OCI-LY1 (cell line): ENCODE measurements around the gene MTMR3.

ENCODE experiments used
- H2AFZ ChIP-seq: fragments of 200-600 bp; sonication (generic), shearing (Covaris generic); 2 replicates; pipeline ENCODE4 v1.6.0; 2014; ENCODE audit warnings: antibody characterized with exemption, mild to moderate bottlenecking, low read length
- H3F3A ChIP-seq: fragments of 200-600 bp; sonication (generic), shearing (Covaris generic); 2 replicates; pipeline ENCODE4 v1.6.0; 2014; ENCODE audit warnings: mild to moderate bottlenecking, antibody characterized with exemption, low read length, moderate library complexity; ENCODE audit not compliant: insufficient read depth
- H3K27ac ChIP-seq: fragments of 200-600 bp; sonication (generic); 2 replicates; pipeline ENCODE4 v1.5.1; 2014; ENCODE audit warnings: low read length, mixed run types, mild to moderate bottlenecking, low read depth; ENCODE audit not compliant: poor library complexity, severe bottlenecking
- H3K27me3 ChIP-seq: fragments of 200-600 bp; sonication (generic); 2 replicates; pipeline ENCODE4 v1.6.0; 2014; ENCODE audit warnings: antibody characterized with exemption, mild to moderate bottlenecking, low read length, moderate library complexity; ENCODE audit not compliant: insufficient read depth
- H3K36me3 ChIP-seq: fragments of 200-600 bp; sonication (generic); 2 replicates; pipeline ENCODE4 v1.6.1; 2014; ENCODE audit warnings: mild to moderate bottlenecking, antibody characterized with exemption, low read length, moderate library complexity, mixed read lengths; ENCODE audit not compliant: insufficient read depth
- H3K4me1 ChIP-seq: fragments of 200-600 bp; sonication (generic); 2 replicates; pipeline ENCODE4 v1.5.1; 2014; ENCODE audit warnings: mild to moderate bottlenecking, low read length, moderate library complexity; ENCODE audit not compliant: insufficient read depth, severe bottlenecking
- H3K4me2 ChIP-seq: fragments of 200-600 bp; sonication (generic), shearing (Covaris generic); 2 replicates; pipeline ENCODE4 v1.6.1; 2014; ENCODE audit warnings: low read length
- H3K4me3 ChIP-seq: fragments of 200-600 bp; sonication (generic); 2 replicates; pipeline ENCODE4 v1.5.1; 2014; ENCODE audit warnings: low read length, low read depth, mild to moderate bottlenecking, mixed read lengths; ENCODE audit not compliant: poor library complexity, severe bottlenecking
- H3K79me2 ChIP-seq: fragments of 200-600 bp; shearing (Covaris generic); 2 replicates; pipeline ENCODE4 v1.6.1; 2016; ENCODE audit warnings: mixed run types, low read length, mixed read lengths; ENCODE audit not compliant: insufficient read depth
- H3K9ac ChIP-seq: fragments of 200-600 bp; sonication (generic), shearing (Covaris generic); 2 replicates; pipeline ENCODE4 v1.6.1; 2014; ENCODE audit warnings: mild to moderate bottlenecking, low read length, mixed read lengths
- H3K9me2 ChIP-seq: fragments of 200-600 bp; sonication (generic), shearing (Covaris generic); 2 replicates; pipeline ENCODE4 v1.6.1; 2014; ENCODE audit warnings: low read depth, mild to moderate bottlenecking, low read length, mixed read lengths
- H3K9me3 ChIP-seq: fragments of 200-600 bp; shearing (Covaris generic); 2 replicates; pipeline ENCODE4 v1.6.1; 2014; ENCODE audit warnings: low read length, mixed read lengths
- H4K20me1 ChIP-seq: fragments of 200-600 bp; sonication (generic), shearing (Covaris generic); 2 replicates; pipeline ENCODE4 v1.6.0; 2016; ENCODE audit warnings: mild to moderate bottlenecking, low read length; ENCODE audit not compliant: insufficient read depth
- CTCF ChIP-seq: fragments of 200-600 bp; sonication (generic), shearing (Covaris generic); IDR thresholded peaks from 2 replicates; pipeline ENCODE4 v1.5.1; 2017; ENCODE audit warnings: mild to moderate bottlenecking, antibody characterized with exemption, low read length, moderate library complexity, mixed read lengths
- EZH2 ChIP-seq: fragments of 200-600 bp; sonication (generic), shearing (Covaris generic); IDR thresholded peaks from 2 replicates; pipeline ENCODE4 v1.8.0; 2017; ENCODE audit warnings: borderline replicate concordance, mixed run types, mild to moderate bottlenecking, antibody characterized with exemption, low read length, moderate library complexity, mixed read lengths

MTMR3 gene

GRCh38 chr22:30007361-30007760, 124.4 kb downstream of the MTMR3 start:
- Histone ChIP-seq H3K9ac (no peak overlapping the region), H4K20me1 (no peaks in the 10 kb centered on the region), H3K9me3 (no peaks in the 10 kb centered on the region), H3K9me2 (no peaks in the 10 kb centered on the region), H3F3A (no peaks in the 10 kb centered on the region), H3K4me3 (no peak overlapping the region), H3K4me1 (no peaks in the 10 kb centered on the region), H3K27me3 (no peaks in the 10 kb centered on the region), H3K36me3 (no peaks in the 10 kb centered on the region; the same call in 1 of the 2 replicates), H2AFZ (no peak overlapping the region), H3K27ac (no peak overlapping the region), H3K4me2 (no peak overlapping the region), H3K79me2 (no peaks in the 10 kb centered on the region)
- TF ChIP-seq CTCF (no peak), EZH2 (no peak)

GRCh38 chr22:30008401-30008800, 125.4 kb downstream of the MTMR3 start:
- H3K36me3 ChIP-seq: peaks cover 4% of the 10 kb centered on the region; the same call in 1 of the 2 replicates
- H3K4me2 ChIP-seq: no peak overlapping the region
- H3K79me2 ChIP-seq: no peaks in the 10 kb centered on the region
- no peak overlapping the region for H3K27ac ChIP-seq
- no peaks in the 10 kb centered on the region for H3K9me3 ChIP-seq
- H4K20me1 ChIP-seq: no peaks in the 10 kb centered on the region
- no peaks in the 10 kb centered on the region for H3K27me3 ChIP-seq
- no peaks in the 10 kb centered on the region for H3F3A ChIP-seq
- H3K9me2 ChIP-seq: no peaks in the 10 kb centered on the region
- H3K4me3 ChIP-seq: no peak overlapping the region
- TF ChIP-seq EZH2 (no peak), CTCF (no peak)
- H3K9ac ChIP-seq: no peak overlapping the region
- no peak overlapping the region for H2AFZ ChIP-seq
- H3K4me1 ChIP-seq: no peaks in the 10 kb centered on the region

- no peak overlapping the region for H3K9ac ChIP-seq
- H3K4me1 ChIP-seq: no peaks in the 10 kb centered on the region
- H3K9me3 ChIP-seq: no peaks in the 10 kb centered on the region
- H3K4me3 ChIP-seq: no peak overlapping the region
- no peaks in the 10 kb centered on the region for H4K20me1 ChIP-seq
- H3F3A ChIP-seq: no peaks in the 10 kb centered on the region
- no peaks in the 10 kb centered on the region for H3K79me2 ChIP-seq
- no peak overlapping the region for H3K27ac ChIP-seq
- H3K9me2 ChIP-seq: no peaks in the 10 kb centered on the region
- H3K4me2 ChIP-seq: no peak overlapping the region
- TF ChIP-seq EZH2 (no peak), CTCF (no peak)
- peaks cover 7% of the 10 kb centered on the region; the same call in 1 of the 2 replicates for H3K36me3 ChIP-seq
- no peak overlapping the region for H2AFZ ChIP-seq
- H3K27me3 ChIP-seq: no peaks in the 10 kb centered on the region
Observed at GRCh38 chr22:30009478-30009877, 126.5 kb downstream of the MTMR3 start.
